ENCODE measurements around the gene ZNRF3. TPM values are rescaled to one million over a fixed set of nuclear protein-coding genes. Genes with fewer than 3 reads are reported as not detected.
A peak's percentile ranks its signal among the peaks of the same experiment; 100 is the strongest.
"Not testable (repeated sequence)": the region's sequence is repeated elsewhere in the genome, so short reads cannot be mapped to it uniquely, and the experiment has no call there.

The ZNRF3 gene
- total RNA-seq, 2 donors from 2014 or later = 5.9 to 12.2 TPM

DNA sequence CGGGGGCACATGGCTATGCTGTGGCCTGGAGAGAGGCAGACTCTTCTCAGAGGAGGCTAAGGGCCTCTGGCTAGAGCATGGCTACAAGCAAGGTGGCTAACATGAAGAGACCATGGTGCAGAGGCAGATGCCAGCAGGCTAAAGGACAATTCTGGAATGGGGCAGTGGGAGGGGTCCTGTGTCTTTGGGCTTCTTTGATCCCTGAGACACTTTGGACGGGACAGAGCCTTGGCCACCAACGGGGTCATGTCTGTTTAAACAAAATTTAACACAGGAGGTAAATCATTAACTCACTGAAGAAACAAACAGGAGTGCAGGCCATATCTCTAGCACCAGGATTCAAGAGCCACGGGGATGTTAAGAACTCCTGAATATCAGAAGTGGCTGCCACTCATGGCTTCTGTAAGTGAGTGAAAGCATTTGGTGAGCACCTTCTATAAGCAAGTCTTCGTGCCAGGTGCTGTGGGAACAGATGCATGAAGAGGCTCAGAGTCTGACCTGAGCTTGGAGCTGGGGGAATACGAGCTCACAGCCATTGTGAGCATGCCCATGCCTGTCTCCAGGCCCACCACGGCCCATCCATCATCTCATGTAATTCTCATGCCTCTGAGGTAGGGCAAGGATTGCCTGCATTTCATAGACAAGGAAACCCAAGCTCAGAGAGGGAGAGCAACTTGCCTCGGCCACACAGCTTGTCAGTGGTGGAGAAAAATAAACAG lies 18.3 kb upstream of the ZNRF3 start:
- Histone ChIP-seq H3K27me3 (no peaks in the 10 kb centered on the region), H3K4me3 (no peak overlapping the region), H3K27ac (no peak overlapping the region), H3K4me1 (no peaks in the 10 kb centered on the region), H3K9ac (ENCODE audit: low read depth in 2 of 2, low read length in 2 of 2) (no peak overlapping the region), H3K9me3 (no peaks in the 10 kb centered on the region), H3K36me3 (no peaks in the 10 kb centered on the region)
- TF ChIP-seq, protein P1, sequence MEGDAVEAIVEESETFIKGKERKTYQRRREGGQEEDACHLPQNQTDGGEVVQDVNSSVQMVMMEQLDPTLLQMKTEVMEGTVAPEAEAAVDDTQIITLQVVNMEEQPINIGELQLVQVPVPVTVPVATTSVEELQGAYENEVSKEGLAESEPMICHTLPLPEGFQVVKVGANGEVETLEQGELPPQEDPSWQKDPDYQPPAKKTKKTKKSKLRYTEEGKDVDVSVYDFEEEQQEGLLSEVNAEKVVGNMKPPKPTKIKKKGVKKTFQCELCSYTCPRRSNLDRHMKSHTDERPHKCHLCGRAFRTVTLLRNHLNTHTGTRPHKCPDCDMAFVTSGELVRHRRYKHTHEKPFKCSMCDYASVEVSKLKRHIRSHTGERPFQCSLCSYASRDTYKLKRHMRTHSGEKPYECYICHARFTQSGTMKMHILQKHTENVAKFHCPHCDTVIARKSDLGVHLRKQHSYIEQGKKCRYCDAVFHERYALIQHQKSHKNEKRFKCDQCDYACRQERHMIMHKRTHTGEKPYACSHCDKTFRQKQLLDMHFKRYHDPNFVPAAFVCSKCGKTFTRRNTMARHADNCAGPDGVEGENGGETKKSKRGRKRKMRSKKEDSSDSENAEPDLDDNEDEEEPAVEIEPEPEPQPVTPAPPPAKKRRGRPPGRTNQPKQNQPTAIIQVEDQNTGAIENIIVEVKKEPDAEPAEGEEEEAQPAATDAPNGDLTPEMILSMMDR (IDR thresholded peaks at IDR 0.05) = no peak
- intact Hi-C loops (cut with DNase I) = no loop called here
- peak; percentile 31 for DNase-seq

- no peak overlapping the region for H3K27ac ChIP-seq
- no peaks in the 10 kb centered on the region for H3K27me3 ChIP-seq
- TF ChIP-seq, protein P1 (IDR thresholded peaks at IDR 0.05) = no peak
- no peaks in the 10 kb centered on the region for H3K4me1 ChIP-seq
- intact Hi-C loops (cut with DNase I) = no loop called here
- no peaks in the 10 kb centered on the region for H3K36me3 ChIP-seq
- no peak for DNase-seq
- no peak overlapping the region for H3K9ac ChIP-seq (ENCODE audit: low read depth in 2 of 2, low read length in 2 of 2)
- no peak overlapping the region for H3K4me3 ChIP-seq
- H3K9me3 ChIP-seq = no peaks in the 10 kb centered on the region
These were observed 16.2 kb upstream of the ZNRF3 start for GRCh38 chr22:28867191-28867590.

DNA sequence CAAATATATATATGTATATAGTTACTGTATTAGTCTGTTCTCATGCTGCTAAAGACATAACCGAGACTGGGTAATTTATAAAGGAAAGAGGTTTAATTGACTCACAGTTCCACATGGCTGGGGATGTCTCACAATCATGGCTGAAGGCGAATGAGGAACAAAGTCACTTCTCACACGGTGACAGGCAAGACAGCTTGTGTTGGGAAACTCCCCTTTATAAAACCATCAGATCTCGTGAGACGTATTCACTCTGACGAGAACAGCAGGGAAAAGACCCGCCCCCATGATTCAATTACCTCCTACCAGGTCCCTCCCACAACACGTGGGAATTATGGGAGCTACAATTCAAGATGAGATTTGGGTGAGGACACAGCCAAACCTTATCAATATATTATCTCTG lies 15.0 kb upstream of the ZNRF3 start:
- H3K9ac ChIP-seq (ENCODE audit: low read depth in 2 of 2, low read length in 2 of 2); intact Hi-C loops (cut with DNase I); H3K9me3 ChIP-seq; H3K4me3 ChIP-seq; H3K27ac ChIP-seq; DNase-seq; H3K4me1 ChIP-seq; H3K36me3 ChIP-seq; H3K27me3 ChIP-seq: not testable (repeated sequence)

GRCh38 chr22:28869736-28870135 lies 13.6 kb upstream of the ZNRF3 start:
- H3K36me3 ChIP-seq = no peaks in the 10 kb centered on the region
- DNase-seq = no peak
- no peak overlapping the region for H3K4me3 ChIP-seq
- no peaks in the 10 kb centered on the region for H3K4me1 ChIP-seq
- no peak overlapping the region for H3K27ac ChIP-seq
- H3K9ac ChIP-seq (ENCODE audit: low read depth in 2 of 2, low read length in 2 of 2) = no peak overlapping the region
- TF ChIP-seq, protein P1 (IDR thresholded peaks at IDR 0.05) = no peak
- no peaks in the 10 kb centered on the region for H3K27me3 ChIP-seq
- intact Hi-C loops (cut with DNase I) = no loop called here
- H3K9me3 ChIP-seq = no peaks in the 10 kb centered on the region

DNA sequence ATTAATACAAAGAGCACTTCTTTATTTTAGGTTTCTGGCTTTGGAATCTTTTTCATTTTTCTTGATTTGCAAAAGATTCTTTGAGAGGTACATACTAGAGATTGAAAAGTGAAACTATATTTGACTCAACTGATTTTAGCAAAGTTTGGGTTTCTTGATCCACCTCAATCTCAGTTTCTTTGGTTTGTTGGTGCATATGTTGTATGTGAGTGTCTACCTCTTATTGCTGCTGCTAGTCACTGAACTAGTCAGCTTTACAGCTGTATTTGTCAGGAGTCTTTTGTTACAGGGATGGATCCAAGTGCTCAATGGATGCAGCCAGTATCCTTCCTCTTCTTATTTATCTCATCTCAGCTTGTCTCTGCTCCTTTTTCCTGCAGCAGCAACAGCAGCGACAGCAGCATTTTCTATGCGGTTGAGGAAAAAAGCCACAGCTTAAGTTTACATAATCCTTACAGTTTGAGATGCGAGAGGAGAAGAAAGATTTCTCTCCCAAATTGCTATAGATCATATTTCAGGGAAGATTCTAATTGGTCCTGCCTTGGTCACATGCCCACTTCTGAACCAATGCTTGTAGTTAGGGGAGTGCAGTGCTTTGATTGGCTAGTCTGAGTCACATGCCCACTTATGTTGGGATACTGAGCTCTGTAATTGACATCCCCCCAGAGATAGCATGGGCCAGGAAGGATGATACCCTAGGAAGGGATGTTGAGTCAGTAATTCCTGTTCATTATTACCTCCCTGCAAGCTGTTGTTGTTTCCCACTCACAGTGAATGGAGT lies 10.0 kb upstream of the ZNRF3 start:
- Histone ChIP-seq H3K4me3 (no peak overlapping the region), H3K9me3 (no peaks in the 10 kb centered on the region), H3K36me3 (no peaks in the 10 kb centered on the region), H3K27me3 (no peaks in the 10 kb centered on the region), H3K4me1 (no peaks in the 10 kb centered on the region), H3K9ac (ENCODE audit: low read depth in 2 of 2, low read length in 2 of 2) (no peak overlapping the region), H3K27ac (no peak overlapping the region)
- intact Hi-C loops (cut with DNase I) = no loop called here
- no peak for DNase-seq
- TF ChIP-seq, protein P1 (IDR thresholded peaks at IDR 0.05) = no peak

- H3K4me1 ChIP-seq = no peaks in the 10 kb centered on the region
- intact Hi-C loops (cut with DNase I) = no loop called here
These were observed 9.3 kb upstream of the ZNRF3 start for GRCh38 chr22:28874061-28874460.

More at GRCh38 chr22:28874061-28874460, 9.3 kb upstream of the ZNRF3 start:
- no peaks in the 10 kb centered on the region for H3K9me3 ChIP-seq
- H3K27ac ChIP-seq = no peak overlapping the region
- DNase-seq = no peak
- no peak overlapping the region for H3K4me3 ChIP-seq
- H3K9ac ChIP-seq (ENCODE audit: low read depth in 2 of 2, low read length in 2 of 2) = no peak overlapping the region
- no peaks in the 10 kb centered on the region for H3K27me3 ChIP-seq
- TF ChIP-seq, protein P1 (IDR thresholded peaks at IDR 0.05) = no peak
- H3K36me3 ChIP-seq = no peaks in the 10 kb centered on the region
